HUES64 (cell line): ENCODE data around the gene PDE3A.

ENCODE experiments used
- H3K27ac ChIP-seq: 2 replicates; pipeline ENCODE4 v1.7.0; 2013; ENCODE audit warnings: low read depth, low read length, inconsistent platforms
- H3K27me3 ChIP-seq: 2 replicates; pipeline ENCODE4 v1.6.1; 2013; ENCODE audit warnings: mild to moderate bottlenecking, low read length; ENCODE audit not compliant: insufficient read depth
- H3K36me3 ChIP-seq: 2 replicates; pipeline ENCODE4 v1.6.1; 2013; ENCODE audit warnings: mild to moderate bottlenecking, low read length; ENCODE audit not compliant: insufficient read depth
- H3K4me1 ChIP-seq: 2 replicates; pipeline ENCODE4 v1.6.1; 2013; ENCODE audit warnings: mild to moderate bottlenecking, low read length, moderate library complexity; ENCODE audit not compliant: insufficient read depth
- H3K4me3 ChIP-seq: 2 replicates; pipeline ENCODE4 v1.5.1; 2013; ENCODE audit warnings: mild to moderate bottlenecking, low read length, moderate library complexity
- H3K9ac ChIP-seq: 2 replicates; pipeline ENCODE4 v1.6.1; 2013; ENCODE audit warnings: mild to moderate bottlenecking, low read depth, low read length
- H3K9me3 ChIP-seq: 2 replicates; pipeline ENCODE4 v1.6.1; 2013; ENCODE audit warnings: low read depth, low read length; ENCODE audit not compliant: insufficient read depth
- WGBS: fragments of 150-250, 120-280 bp; methylation state at CpG from one replicate; pipeline ENCODE4 v1.1.7; 2013; ENCODE audit warnings: missing lambda C conversion rate; 5-methylcytosine and 5-hydroxymethylcytosine counted together

Gene PDE3A

DNA sequence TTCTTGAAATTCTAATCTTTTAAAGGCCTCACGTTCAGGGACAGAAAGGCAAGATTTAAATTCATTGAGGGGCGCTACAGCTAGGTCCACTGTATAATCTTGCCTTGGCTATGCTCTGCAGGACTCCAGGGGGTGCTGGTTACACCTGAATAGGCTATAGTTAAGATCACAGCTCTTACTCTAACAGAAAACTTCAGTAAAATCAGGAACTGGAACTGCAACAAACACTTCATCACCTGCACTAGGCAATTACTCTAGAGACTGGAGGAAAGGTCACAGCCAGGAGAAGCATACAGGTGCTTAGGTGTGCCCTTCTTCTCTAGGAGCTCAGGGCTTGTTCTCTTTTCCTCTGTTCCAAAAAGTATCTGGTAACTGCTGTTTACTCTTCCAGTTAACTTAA is 347.7 kb downstream of the PDE3A start:
- H3K9ac ChIP-seq, result no peak overlapping the region
- H3K27me3 ChIP-seq, result no peaks in the 10 kb centered on the region
- no peak overlapping the region for H3K27ac ChIP-seq
- H3K9me3 ChIP-seq, result no peaks in the 10 kb centered on the region
- peaks cover 6% of the 10 kb centered on the region; the same call in 1 of the 2 replicates for H3K4me1 ChIP-seq
- WGBS, result 70% methylated on average over 2 of the region's 2 CpGs
- no peak overlapping the region for H3K4me3 ChIP-seq
- no peaks in the 10 kb centered on the region for H3K36me3 ChIP-seq

DNA sequence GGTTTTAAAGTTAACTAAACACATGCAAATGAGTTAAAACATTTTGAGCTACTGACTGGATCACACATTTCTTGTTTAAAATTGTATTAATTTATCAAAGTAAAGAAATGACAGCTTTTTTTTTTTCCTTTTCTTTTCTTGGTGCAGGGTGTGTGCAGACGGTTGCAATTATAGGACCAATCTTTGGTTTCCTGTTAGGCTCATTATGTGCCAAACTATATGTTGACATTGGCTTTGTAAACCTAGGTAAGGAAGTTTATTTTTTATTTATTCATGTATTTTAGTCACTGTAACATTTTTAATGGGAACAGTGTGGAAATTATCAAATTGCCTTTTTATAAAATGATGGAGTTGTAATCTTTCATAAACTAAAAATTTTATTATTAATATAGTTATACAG is 348.6 kb downstream of the PDE3A start:
- Histone ChIP-seq H3K9me3 (no peaks in the 10 kb centered on the region), H3K27me3 (no peaks in the 10 kb centered on the region), H3K36me3 (no peaks in the 10 kb centered on the region), H3K9ac (no peak overlapping the region), H3K4me1 (peaks cover 6% of the 10 kb centered on the region; the same call in 1 of the 2 replicates), H3K4me3 (no peak overlapping the region), H3K27ac (no peak overlapping the region)
- WGBS, result 100% methylated on average over 1 of the region's 1 CpG

DNA sequence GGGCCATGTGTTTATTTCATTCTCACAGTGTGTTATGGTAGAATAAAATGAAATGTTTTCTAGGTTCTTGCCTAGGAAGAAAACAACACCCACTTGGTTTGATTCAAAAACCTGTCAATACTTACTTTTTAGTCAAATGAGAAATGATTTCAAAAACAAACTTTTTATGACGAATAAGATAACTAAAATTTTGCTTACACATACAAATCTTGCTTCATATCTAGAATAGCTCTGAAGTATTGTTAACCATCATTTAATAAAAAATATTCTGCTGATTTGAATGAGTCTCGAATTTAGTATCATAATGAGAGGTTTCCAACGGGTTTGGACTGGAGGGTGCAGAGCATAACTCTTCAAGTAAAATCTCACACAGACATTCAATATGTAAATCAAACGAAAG is 350.0 kb downstream of the PDE3A start:
- WGBS, result 92% methylated on average over 3 of the region's 4 CpGs
- H3K4me3 ChIP-seq, result no peak overlapping the region
- H3K36me3 ChIP-seq, result no peaks in the 10 kb centered on the region
- H3K9me3 ChIP-seq, result no peaks in the 10 kb centered on the region
- no peak overlapping the region for H3K27ac ChIP-seq
- H3K4me1 ChIP-seq, result peaks cover 6% of the 10 kb centered on the region; the same call in 1 of the 2 replicates
- no peak overlapping the region for H3K9ac ChIP-seq
- H3K27me3 ChIP-seq, result no peaks in the 10 kb centered on the region

- WGBS, result 91% methylated on average over 1 of the region's 1 CpG
- Histone ChIP-seq H3K4me1 (no peaks in the 10 kb centered on the region), H3K4me3 (no peak overlapping the region), H3K9ac (no peak overlapping the region), H3K36me3 (no peaks in the 10 kb centered on the region), H3K27me3 (no peaks in the 10 kb centered on the region), H3K27ac (no peak overlapping the region), H3K9me3 (no peaks in the 10 kb centered on the region)
Measured at GRCh38 chr12:20722142-20722541, 353.8 kb downstream of the PDE3A start.

DNA sequence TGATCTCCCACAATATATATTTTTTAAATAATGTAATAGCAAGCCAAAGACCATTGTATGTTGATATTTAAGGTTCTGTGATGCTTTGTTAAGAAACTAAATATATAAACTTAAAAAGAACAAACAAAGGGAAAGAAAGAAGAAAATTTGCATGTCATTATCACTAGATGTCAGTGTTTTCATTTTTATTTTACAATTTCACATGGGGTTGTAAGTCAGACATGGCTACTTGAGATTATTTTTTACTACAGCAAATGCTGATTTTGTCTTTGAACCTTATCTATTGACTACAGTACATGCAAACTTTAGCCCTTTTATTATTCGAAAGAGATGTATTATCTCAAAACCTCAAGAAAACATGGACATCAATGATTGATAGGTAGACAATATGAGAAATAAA is 362.9 kb downstream of the PDE3A start:
- no peaks in the 10 kb centered on the region for H3K4me1 ChIP-seq
- no peaks in the 10 kb centered on the region for H3K36me3 ChIP-seq
- 80% methylated on average over 1 of the region's 1 CpG for WGBS

More for the DNA sequence above, 362.9 kb downstream of the PDE3A start:
- no peak overlapping the region for H3K9ac ChIP-seq
- no peaks in the 10 kb centered on the region for H3K27me3 ChIP-seq
- no peak overlapping the region for H3K4me3 ChIP-seq
- H3K27ac ChIP-seq, result no peak overlapping the region
- no peaks in the 10 kb centered on the region for H3K9me3 ChIP-seq
